GM21423 (cell line): ENCODE measurements around the gene SLIT3.

Experiments used
- ATAC-seq: cut with Tn5 transposase; IDR thresholded peaks from one replicate; pipeline ENCODE4 v1.9.1; 2021; ENCODE audit warnings: mild to moderate bottlenecking, moderate library complexity; ENCODE audit not compliant: unreplicated experiment

Gene SLIT3

DNA sequence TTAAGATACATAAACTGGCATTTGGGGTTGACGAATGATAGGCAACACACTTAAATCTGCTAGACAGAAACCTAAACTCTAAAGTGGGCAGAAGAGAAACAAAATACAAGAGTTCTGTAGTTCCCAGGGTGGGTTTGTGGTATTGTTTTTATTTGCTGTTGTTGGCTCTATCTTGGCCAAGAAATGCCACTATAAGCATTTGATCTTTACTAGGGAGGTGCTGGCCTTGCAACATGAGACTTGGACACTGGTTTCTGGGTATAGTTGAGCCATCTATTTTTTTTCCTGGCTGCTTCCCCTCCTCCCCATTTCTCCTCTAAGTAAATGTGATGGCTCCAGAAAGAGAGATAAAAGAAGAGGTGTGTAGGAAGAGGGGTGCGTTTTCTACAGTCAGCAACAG is 251.2 kb downstream of the SLIT3 start:
- ATAC-seq = no peak

DNA sequence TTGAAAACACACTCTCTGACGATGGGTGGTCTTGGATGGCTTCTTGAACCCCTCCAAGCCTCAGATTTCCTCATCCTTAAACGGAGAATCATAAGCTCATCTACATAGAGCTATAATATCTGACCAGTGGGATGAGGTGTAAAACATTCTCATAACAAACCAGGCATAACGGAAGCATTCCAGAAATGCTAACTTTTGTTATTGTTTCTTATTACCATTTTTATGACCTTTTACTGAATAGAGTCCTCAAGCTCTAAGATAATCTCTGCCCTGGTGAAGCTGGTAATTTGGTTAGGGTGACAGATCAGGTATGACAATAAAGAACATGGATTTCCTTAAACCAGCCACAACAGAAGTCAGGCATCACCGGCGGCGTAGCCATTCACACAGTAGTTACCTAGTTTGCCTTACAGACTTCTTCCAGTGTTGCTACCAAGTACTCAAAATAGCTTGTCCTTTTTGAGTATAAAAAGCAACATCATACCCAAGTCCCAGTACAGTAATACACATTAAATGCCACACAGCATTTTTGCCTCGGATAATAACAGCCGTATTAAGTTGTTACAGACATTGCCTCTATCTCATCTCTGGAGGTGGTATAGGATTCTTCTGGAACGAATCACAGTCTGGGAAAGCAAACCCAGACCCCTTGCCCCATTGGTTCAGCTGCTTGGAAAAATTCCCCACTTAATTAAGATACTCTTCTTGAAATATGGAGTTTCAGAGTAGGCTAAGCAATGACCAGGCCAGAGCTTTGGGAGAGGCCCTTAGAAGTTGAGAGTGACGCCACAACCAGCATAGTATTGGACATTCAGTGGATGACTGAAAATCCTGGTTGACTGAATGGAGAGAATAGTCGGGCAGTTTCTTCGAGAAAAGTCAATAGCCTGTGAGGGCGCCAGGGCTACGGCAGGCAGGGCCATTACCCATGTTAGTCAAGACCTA is 252.5 kb downstream of the SLIT3 start:
- no peak for ATAC-seq

DNA sequence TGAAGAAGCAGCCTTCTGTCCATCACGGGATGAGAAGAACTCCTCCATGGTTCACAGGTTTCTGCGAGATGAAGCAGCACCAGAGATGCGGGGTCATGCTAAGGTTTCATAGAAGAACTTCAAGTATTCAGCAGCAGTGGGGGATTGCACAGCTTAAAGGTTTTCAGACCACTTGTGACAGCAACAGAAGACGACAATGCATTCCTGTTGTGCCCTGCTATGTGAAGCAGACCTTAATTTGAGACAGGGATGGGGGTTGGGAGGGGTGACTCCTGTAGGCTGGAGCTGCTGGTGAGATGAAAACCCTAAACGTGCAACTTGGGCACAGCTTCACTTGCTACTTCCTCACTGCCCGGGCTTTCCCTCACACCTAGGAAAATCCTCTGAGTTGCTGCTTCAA is 256.0 kb downstream of the SLIT3 start:
- ATAC-seq = no peak

DNA sequence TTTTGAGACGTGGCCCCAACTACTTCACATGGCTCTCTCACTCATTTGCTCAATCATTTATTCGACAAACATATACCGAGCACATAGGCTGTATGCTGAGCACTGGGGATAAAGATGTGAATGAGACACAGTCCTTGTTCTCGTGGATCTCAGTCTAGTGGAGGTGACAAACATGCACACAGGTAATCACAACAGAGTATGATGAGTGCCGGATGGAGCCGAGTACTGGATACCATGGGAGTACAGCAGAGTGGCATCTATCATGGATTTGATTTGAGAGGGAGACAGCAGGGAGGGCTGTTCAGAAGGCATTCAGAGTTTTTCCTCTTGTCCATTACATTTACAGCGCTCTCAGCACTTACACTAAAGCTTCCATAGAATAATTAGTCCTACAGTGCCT is 259.8 kb downstream of the SLIT3 start:
- no peak for ATAC-seq

DNA sequence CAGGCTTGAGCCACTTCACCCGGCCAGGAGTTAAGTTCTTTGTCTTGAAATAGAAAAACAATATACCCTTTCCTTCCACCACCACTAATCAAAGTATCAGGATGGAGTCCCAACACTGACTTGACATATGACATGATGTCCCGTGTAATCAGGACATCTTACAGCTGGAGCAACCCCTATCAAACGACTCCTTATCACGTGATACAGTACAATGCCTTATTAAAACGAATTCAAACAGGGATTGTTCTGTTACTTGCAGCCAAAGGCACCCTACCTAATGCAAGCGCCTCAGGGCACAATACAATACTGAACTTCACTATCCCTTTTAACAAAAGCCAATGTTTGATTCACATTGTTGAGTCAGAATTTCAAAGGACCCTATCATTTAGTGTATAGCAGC is 261.3 kb downstream of the SLIT3 start:
- no peak for ATAC-seq

DNA sequence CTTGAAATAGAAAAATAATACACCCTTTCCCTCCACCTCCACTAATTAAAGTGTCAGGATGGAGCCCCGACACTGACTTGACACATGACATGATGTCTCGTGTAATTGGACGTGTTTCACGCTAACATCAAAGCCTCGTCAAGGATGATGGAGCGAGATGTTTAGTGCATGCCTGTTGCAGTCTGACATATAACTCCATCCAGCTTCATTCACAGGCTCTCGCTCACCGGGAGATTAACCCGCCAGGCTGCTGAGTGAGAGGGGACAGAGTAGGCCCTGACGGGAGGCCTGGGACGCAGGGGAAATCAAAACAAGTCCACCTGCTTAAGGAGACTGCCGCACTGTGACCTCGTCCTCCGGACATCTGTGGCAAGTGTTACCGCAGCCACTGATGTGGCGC is 263.5 kb downstream of the SLIT3 start:
- ATAC-seq = no peak

DNA sequence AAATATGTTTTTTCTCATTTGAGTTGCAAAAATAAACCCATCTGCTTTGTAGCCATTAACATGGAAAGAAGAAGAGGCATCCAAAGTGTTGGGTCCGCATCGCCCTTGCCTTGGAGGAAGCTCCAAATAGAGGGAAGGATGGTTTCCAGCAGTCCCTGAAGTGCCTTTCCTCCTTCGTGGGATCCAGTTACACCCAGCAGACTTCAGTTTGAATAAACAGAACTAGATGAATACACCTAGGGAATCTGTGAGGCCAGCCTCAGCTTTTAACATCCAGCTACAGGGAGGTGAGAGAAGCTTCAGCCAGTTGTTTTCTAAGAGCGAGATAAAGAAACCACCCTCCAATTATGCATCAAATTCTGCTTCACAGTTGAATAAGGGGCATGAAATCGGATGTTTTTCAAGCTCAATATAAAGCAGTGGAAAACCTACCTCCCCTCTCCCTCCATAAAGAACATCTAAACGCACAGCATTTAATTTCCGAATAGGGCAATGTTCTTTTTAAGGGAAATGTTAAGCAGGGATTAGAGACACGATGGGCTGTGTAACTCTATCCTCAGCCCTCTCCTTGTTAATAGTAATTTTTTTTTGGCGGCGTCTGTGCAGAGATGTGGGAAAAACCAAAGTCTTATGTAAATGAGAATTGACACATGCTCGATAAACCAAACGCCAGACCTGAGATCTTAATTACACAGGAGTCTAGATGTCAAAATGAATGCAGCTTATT is 264.7 kb downstream of the SLIT3 start:
- ATAC-seq = no peak

DNA sequence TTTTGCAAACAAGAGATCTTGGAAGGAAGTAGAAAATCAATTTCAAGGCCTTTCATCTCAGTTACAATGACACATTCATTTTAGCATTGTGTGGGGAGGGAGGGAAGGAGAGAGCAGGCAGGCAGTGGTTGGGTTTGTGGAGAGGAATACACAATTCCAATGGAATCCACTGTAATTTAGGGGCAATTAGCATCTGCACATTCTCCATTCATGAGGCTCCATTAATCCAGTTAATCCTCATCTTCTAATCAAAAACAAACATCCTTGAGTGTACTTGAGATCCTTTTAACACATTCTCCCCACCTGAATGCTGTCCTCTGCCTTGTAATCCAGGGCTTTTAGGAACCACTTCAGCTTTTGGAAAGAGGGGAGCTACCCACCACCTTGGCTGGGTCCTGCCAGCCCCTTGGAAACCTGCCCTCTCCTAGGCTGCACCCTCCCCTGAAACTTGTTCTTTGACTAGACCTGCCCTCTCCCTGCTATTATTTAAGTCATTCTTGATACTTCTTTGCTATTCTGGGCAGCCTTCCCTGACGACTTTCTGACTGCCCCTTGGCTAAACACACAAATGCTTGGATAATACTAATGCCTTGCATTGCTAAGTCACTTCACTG is 271.2 kb downstream of the SLIT3 start:
- no peak for ATAC-seq

DNA sequence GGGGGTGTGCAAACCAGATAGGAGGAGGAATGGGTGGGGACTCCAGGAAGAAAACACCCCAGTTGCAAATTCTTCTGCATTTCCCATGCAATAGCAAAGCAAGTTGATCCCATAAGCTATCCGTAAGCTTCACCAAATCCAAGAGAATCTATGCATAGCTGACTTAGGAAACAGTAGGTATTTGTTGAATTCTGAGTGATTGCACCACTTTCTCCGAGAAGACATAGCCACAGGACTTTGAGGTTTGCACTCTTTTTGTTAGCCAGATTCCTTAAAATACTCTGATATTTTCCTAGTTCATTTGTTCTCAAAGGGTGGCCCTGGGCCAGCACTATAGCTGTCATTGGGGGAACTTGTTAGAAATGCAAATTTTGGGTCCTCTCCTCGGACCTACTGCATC is 271.9 kb downstream of the SLIT3 start:
- ATAC-seq = no peak

DNA sequence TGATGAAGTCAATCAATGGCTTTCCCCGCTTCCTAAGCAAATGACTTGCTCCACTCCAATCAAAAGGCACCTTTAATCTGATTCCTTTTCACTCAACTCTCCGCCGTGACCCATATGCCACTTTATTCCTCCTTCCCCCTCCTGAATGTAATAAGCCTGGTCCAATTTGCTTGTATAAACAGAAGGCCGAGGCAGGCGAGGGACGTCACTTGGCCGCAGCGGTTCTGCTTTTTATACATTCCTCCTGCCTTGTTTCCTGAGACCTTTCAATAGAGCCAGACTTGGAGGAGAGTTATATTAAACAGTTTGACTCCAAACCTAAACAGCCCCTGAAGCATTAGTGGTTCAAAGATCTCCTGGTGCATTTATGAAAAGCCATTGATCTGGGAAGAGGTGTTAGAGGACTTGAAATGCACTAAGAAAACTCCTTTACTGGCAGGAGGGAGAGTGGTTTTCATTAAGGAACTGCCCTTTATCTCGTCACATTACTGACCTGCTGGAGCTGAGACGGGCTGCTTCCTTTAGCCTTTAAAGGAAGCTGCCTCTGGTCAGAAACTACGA is 273.4 kb downstream of the SLIT3 start:
- ATAC-seq = no peak

DNA sequence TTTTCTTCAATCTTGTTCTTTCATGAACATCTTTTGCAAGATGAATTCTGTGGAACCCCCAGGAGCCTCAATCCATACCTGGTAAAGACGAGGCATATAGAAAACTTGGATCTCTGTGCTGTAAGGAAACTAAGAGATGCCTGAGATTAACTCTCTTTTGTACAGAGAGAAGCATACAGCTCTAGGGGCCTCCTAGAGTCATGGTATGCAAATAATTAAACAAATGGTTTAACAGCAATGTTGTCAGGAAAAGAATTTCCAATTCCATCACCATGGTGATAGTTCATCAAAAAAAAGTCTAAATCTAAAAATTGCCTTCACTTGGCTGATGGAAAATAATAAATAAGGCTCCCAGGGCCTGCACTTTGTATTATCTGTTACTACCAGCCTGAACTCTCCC is 275.4 kb downstream of the SLIT3 start:
- no peak for ATAC-seq

DNA sequence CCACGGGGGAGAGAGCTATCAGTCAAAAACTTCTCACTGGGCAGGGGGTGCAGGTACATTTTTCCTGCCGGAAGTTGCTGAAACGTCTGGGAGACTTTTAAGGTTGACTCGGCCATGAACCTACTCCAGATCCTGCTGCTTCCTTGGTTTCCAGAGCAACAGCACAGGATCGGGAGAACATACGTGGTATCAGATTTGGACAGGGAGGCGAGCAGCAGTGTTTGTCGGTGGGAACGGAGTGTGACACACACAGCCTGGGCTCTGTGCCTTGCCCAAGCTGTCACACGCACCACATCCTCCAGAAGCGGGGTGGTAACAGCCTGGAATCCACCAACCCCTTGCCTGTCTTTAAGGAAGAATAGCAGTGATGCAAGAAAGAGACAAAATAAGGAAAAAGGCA is 276.5 kb downstream of the SLIT3 start:
- ATAC-seq = no peak

DNA sequence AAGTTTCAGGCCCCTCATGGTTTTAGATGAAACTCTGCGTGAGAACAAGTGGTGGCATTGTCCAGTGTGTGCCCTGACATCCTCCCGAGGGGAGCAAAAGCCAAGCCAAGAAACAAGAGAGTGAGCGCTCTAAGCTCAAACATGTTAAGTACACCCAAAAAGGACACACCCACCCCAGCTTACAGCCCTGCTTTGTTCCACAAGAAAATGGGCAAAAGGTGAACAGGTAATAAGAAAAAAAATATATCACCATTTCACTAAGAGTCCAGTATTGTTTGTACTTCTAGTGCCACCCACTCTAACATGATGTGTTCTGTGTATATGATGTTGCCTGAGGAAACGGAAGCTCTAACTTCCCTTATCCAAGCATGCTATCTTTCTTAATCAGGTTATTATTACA is 278.2 kb downstream of the SLIT3 start:
- no peak for ATAC-seq

DNA sequence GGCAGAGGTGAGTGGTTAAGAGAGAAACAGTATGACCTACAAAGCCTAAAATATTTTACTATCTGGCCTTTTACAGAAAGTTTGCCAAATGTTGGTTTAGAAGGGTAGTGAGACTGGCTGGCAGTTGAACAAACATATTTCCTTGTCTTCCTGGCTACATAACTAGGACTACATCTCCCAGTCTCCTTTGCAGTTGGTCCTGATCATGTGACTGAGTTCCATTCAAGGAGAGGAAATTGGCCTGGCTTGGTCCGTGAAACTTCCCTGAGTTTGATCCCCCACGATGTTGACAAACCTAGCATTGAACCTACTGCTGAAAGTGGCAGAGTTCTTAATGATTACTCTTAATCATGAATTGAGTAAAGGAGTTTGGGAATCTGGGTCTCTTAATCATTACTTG is 280.8 kb downstream of the SLIT3 start:
- ATAC-seq = no peak

DNA sequence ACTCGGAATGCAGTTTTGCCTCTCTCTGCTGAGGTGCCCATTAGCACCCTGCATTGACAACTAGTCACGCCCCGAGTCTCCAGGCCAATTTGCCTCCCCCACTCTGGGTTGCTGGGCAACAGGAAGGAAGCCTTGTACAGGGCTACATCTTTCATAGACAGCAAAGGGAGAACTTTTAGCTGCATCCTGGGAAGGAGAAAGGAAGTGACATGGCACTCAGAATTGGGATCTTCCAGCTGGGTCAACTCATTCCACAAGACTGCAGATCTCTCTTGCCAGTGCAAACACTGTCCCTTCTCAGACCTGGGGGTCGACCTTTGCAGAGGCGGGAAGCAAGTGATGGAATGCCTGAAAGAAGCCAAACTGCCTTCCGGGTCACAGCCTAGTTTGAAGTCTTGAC is 282.0 kb downstream of the SLIT3 start:
- no peak for ATAC-seq

DNA sequence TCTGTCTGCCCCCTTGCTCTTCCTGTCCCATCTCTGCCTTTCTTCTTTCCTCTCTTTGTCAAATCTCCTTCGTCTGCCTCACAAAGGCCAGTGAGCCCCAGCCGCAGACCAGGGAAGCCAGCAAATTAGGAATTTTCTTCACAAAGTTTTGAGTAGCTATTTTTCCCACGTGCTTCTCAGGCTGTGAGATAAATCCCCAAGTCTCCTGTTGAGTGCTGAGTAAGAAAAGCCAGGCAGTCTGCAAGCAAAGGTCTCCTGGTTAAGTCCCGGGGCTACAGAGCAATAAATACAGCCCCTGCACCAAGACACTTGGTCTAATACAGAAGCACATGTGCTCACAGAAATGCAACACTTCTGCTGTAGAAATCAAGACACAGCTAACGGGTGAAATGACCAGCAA is 284.9 kb downstream of the SLIT3 start:
- no peak for ATAC-seq

DNA sequence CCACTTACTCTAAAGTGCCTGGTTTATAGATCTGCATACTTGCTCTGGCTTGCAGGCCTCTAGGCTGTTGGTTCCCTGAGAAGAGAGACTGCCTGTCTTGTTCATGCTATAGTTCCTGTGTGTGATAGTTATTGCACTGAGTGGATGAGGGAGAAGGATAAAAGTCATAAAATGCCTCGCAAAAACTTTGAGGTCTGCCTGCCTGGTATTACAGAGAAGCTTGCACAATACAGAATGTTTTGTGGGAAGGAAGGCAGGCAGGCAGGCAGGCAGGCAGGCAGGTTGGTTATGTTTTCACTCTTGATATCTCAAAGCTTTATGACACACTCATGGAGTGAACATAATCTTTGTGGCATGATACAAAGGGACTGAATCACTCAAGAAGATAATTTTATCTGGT is 287.1 kb downstream of the SLIT3 start:
- no peak for ATAC-seq

DNA sequence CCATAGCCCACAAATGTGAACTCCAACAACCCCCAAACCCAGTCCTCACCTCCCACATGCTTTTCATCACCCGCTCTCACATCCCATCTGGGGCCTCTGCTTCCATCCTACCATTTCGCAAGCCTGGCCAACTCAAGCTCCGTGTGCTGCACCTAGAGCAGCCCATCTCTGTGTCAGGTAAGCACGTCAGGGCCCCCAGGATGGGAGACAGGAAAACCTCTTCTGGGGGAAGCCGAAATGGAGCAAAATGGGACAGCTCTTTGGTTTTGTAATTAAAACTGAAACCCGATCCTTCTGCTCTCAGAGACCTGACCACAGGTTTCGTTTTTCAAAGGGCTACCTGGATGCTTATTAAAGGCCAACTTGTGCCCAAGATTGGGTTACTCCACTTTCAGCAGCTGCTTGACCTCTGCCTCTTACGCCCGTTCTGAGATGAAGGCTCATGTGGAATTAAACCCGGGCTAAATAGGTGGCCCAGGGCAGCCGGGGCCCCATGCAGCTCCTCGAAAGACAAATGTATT is 287.7 kb downstream of the SLIT3 start:
- ATAC-seq = no peak

DNA sequence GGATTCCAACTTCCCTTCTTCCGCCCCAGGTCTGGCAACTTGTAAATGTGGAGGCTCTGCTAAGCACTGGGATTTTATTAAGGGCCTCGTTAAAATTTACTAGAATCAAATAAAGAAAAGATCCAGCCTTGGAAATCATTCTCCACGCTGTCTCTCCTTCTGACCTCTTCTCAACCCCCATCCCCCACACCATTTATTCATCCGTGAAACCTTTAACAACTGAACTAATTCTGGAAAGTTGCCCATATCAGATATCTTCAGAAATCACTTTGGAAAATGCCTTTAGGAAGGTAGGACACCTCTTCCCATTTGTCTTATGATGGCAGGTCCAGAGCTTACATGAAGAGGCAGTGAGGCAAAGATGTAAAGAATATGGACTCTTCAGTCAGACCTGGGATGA is 288.5 kb downstream of the SLIT3 start:
- no peak for ATAC-seq

DNA sequence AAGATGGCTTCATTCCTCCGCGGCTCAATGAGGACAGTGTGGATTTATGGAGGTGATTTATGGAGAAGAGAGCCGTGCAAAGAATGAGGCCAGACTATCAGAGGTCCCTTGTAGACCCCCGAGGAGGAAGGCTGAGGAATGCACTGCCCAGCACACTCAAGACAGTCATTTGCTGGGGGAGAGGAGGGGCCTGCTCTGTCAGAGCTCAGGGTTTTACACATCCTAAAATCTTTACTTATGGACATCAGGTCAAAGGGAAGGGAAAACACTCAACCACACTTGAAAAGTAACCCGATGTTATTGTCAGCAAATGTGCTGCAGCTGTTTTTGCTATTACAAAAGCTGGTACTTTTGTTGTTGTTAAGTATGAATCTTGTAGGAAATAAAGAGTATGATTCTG is 289.5 kb downstream of the SLIT3 start:
- no peak for ATAC-seq

DNA sequence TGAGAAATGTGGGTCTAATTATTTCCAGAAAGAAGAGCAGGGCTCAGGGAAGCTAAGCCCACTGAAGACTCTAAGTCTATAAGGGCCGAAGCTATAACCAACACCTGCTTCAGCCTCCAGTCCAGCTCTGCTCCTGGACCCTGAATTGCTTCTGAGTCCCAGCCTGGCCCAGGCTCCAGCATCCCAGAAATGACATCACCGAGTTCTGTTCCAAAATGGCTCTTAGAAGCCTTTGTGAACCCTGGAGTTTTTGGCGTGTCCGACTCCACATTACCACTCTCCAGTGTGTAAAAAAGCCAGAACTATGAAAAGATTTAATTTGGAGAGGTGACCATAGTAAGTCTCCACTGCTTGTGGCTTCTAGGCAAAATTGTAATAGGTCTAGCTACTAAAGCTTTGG is 289.9 kb downstream of the SLIT3 start:
- no peak for ATAC-seq
